Effector CD4-positive, alpha-beta T cell (primary cell): Measurements from ENCODE around the gene AGAP1.

ENCODE experiments used
- DNase-seq: peaks from one replicate; pipeline ENCODE4 v3.0.0-alpha.2; 2020

AGAP1 gene

DNA sequence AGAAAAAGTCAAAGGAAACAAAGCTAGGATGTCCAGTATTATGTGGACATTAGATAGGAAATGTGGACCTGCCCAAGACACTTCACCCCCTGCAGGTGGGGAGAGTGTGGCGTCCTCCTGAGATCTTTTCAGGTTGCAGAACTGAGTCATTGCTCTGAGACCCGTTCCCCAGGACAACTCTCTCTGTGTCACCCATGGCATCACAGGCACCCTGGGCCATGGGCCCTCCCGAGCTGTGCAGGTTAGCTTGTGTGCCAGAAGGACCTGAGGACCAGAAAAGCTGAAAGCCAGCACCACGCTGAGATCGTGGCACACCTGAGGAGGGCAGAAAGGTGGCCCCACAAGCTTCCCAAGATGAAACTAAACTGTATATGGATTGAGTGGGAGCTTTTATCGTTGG, 229.5 kb downstream of the AGAP1 start:
- no peak for DNase-seq

DNA sequence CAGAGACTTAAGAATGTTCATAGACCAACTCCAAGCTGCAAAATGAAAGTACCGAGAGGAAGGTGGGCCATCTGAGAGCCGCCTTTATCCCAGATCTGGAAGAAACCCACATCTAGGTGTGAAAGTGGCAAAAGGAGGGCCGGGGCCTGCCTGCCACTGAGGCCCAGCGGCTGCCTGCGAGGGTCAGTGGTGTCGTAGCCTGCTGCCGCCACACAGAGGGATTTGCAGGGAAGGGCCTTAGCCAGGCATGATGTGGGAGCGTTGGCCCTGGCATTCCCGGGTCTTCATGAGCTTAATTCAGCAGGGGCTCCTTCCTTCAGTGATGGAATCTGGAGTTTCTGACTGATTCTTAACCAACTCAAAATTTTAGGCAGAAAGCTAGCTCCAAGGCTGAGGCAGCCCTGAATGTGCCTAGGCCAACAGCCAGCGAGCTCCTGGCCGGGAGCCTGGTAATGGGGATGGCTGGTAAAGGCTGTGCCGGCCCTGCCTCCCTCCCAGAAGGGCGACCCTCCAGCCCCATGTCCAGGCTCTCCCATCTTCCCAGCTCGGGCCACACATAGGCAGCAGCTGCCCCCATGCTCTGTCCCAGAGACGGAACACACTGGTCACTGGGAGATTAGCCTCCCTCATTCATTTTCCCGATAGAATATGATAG, 230.1 kb downstream of the AGAP1 start:
- DNase-seq, result no peak

DNA sequence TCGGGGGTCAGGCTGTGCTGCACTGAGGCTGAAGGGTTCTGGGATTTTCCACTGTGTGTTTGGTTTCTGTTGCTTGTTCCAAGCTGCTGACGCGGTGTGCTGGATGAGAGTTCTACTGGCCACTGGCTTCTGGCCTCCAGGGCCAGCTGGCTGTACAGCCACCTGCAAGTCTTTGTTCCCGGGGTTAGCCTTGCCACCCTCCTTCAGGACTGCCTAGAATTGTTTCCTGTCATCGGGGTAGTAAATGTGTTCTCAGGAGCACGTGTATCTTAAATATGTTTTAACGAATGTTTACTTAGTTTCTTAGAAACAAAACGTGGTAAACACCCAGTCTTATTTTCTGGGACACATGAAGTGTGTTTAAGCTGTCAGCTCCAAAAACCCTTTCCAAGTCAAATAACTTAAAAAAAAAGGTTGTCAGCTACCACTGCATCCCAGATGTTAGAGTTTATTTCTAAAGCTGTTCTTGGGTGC, 231.2 kb downstream of the AGAP1 start:
- no peak for DNase-seq

DNA sequence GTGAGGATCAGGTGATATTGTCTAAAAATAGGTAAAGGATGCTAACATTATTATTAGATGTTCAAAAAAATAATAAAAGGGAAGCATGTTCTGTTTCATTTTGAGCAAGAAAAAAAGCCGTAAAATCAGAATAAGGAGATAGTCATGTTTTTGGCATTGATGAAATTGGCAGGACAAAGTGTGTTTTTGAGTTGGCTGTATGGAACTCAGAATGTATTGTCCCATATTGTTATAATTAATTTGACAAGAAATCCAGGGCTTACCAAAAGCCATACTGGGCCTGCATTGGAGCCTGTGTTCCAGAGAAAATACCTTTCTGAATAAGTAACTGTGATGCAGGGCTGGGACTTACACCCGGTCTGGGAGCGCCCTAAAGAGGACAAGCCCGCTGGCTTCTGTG, 232.0 kb downstream of the AGAP1 start:
- DNase-seq, result no peak

DNA sequence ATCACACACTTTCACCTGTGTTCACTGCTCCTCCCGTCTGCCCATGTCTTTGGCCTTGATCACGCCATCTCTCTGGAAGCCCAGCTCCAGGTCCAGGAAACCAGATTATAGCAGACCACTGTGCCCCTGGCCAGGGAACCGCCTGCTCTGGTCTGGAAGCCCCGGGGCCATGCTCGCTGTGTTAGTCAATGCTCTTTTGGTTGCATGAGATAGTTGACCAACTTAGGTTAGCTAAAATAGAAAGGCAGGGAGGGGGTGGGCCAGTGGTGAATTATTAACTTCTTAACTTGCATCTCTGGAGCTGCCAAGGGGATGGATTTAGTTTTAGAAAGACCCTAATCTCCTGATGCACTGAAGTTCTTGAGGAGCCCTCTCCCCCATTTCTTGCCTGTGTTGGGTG, 232.7 kb downstream of the AGAP1 start:
- no peak for DNase-seq

DNA sequence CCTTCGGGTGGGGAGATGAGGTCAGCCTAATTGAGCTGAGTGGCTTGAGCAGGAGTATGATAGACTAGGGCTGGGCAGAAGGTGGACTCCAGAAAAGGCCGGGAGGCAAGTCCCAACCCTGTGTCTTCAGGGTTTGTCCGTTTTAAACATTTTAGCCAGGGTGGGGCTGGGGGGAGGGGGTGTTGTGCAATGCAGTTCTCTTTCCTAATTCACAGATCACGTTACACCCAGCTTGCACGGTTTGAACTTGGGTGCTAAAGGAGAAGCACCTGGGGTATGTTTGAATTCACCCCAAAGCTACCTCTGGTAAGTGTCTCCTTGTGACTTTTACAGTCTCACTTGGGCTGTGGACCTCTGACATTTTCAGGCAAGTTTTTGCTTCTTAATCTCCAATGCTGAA, 233.3 kb downstream of the AGAP1 start:
- DNase-seq, result no peak

DNA sequence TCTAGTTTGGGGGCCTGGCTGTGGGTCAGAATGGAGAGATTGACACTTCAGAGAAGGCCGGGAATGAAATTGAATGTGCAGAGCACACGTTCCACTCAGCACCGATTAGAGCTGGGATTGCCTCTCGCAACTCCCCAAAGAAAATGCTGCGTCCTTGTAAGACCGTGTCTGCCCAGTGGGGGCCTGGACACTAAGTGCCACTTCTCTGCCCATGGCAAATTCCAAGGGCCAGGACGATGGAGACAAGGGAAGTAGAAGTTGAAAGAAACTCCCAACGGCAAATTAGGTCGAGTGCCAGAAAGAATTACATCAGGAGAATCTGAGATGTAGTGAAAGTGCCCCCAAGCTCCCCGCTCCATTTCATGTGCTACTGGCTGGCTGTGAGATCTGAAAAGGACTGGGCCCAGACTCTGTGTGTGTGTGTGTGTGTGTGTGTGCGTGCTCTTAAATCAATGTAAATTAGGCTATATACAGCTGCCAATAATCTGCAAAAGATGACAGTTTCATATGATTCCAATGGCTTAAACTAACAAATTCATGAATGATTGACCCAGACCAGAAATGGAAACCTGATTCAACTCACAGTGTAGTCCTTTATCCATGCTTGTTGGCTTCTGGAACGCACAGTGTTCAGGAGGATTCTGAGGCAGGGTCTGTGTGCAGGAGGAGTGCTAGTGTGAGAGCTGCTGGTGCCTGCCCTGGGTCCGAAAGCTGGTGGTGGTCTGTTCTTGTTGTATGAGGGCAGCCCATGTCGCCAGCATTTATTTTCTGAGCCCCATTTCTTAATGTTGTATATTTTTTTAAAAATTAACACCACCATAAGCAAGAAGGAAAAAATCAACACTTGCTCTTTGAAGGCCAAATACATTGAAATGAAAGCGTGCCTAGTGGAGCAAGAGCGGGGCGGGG, 234.3 kb downstream of the AGAP1 start:
- no peak for DNase-seq

DNA sequence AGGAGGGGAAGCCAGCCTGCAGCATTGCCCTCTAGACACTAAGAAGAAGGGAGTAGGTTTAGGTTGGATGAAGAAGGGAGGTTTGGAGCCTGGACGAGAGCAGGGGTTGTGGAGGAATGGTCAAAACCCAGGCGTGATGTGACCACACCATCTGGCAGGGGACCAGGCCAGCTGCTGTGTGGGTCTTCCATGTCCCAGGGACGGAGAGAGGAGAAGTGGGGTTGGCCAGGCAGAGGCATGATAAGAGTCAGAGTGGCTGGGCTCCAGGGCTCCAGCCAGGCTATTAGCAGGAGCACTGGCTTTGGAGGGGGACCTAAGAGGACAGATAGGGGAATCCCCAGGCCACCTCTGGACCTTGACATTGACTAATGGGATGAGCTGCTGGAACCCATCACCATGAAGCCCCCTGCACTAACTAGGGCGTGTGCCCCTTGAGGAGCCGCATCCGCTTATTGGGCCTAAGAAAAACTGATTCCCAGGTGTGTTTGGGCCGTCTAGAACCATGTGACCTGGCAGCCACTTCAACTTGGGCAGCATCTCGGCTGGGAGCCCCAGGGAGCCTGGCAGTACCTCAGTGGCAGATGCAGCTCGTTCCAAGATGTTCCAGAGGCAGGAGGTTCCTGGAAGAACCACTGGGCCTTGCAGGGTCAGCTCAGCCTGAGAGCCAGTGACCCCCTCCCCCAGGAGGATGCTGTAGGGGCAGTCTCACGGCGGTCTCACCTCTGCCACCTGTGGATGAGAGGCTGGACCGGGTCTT, 235.1 kb downstream of the AGAP1 start:
- no peak for DNase-seq

DNA sequence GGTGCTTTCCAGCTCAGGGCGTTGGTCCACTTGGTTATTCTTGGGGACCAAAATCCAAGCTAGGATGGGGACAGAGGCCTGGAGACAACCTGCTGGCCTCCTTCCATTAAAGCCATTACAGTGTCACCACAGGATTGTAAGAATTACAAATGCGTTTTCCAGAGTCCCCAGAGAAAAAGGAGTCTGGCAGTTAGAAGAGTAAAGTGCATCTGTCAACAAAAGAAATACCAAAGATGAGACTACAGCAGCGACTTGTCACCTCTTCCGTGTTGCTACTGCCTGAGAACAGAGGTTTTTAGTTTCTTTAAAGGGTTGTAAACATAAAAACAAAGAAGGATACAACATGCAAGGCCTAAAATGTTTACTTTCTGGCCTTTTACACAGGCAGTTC, 235.7 kb downstream of the AGAP1 start:
- DNase-seq, result no peak

DNA sequence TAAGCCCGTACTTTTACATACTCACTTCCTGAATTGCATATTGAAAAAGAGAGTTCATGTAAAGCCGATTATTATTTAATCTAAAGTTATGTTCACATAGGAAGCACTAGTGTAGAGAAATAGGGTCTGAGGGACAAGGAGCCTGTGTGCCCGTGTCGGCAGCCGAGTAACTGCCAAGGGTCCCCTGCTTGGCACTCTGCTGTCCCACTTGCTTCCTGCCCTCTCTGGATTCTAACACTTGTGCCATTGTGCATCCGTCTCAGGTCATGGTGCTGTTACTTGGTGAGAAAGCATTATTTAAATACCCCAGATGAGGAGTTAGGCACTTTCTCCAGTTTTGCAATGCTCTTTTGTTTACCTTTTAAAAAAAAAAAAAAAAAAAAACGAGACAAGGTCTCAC, 236.3 kb downstream of the AGAP1 start:
- DNase-seq, result no peak

DNA sequence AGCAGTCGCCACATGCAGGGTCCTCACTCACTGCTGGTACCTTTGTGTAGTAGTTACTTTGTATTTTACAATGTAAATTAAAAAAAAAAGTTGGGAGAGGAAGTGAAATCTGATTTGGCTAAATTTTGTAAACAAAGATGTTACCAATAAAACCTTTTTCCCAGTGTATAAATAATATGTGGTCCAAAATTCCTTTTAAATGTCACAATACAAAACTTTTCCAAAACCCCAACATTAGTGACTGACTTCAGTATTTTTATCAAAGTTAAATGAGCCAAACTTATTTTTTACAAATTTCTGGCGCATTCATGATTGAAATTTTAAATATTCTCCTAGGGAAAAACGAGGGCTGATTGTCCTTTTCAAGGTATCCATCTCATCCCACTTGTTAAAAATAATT, 239.9 kb downstream of the AGAP1 start:
- no peak for DNase-seq

DNA sequence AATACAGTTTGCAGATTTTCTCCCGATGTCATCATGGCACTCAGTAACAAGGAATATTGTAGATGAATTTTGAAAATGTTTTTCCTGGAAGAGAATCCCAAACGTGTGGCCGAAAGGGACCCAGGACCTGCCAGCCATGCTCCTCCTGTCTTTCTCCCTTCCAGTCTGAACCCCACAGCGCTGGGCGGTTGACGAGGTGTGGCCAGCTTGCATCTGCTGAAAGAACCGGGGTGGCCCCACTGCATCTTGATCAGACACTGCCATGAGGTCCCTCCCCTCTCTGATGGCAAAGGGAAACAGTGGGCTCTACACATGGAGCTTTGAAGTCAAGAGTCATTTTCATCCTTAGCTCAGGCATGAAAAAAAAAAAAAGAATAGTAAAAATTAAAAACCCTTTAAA, 240.3 kb downstream of the AGAP1 start:
- DNase-seq, result no peak

DNA sequence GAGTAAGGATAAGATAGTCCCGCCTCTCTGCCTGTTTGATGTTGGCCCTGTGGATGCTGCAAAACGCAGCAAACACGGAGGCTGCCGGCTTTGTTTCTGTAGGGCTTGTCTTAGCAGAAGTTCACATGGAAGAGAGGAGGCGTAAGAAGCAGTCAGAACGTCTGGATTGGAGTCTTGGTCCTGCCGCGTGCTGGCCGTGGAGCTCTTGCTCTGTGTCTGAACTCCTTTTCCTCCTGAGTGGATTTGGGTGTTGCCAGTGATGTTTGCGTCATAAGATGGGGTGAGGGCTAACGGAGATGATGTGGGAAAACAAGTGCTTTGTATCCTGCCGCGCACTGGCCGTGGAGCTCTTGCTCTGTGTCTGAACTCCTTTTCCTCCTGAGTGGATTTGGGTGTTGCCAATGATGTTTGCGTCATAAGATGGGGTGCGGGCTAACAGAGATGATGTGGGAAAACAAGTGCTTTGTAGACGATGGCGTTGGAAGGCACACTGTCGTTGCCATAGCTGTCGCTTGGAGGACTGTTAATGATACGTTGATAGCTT, 240.9 kb downstream of the AGAP1 start:
- DNase-seq, result no peak

DNA sequence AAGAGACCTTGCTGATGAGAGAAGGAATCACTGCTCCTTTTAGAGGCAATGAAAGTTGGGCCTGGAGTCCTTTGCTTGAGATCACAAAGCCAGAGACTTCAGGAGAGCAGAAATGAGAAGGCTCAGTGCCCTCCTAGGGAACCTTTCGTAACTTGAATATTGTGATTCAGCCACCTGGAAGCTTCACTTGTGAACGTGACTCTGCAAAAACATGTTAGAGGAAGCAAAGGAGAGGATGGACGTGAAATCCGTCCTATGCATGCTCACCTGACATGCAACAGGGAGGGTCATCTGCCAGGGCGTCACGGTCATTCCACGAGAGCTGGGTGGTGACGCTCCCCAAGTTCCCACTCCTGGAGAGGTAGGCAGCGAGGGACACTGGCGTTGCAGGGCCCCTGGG, 243.6 kb downstream of the AGAP1 start:
- no peak for DNase-seq

DNA sequence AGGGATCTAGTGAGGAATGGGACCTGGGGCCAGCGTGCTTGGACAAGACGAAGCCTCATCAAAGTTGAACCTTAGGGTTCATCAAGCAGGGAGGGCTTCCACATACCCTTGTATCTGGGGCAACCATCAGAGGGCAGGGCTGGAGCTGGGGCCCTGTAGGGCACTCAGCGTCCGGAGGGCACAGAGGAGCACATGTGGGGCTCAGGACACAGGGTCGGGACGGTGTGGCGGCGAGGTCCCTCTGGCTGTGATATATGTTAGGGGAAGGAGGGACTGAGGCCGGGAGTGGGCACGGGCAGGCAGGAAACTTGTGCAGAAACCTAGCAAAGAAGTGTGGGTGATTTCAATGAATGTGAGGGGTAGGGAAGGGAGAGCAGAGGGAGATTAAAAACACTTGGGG, 244.0 kb downstream of the AGAP1 start:
- DNase-seq, result no peak

DNA sequence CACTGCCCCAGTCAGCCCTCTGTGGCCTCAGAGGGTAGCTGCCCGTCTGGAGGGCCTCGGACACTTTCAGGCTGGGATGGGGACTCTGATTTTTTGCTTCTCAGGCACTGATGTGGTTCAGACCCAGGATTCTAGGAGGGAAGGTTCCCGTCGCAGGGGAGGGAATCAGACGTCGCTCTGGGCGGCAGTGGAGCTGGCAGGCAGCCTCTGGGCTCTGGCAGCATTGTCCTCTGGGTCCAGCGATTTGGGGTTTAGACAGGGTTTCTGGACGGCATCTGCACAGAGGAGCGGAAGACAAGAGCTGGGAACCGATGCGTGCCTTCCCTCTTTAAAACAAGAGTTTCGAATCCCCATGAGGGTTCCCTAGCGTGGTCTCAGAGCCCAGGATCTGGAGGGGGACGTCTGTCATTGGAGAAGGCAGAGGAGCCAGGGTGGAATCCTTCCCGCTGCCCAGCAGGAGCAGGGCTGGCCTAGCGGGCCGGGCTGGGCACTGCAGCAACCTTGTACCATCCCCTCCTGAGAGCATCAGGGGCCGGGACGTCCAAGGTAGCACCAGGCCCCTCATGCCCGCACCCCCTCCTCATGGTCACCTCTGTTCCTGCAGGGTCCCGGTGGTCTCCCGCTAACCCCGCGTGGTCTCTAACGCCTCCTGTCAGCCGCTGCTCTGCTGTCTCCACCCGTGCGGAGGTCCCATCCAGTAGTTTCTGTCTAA, 246.0 kb downstream of the AGAP1 start:
- DNase-seq, result no peak

DNA sequence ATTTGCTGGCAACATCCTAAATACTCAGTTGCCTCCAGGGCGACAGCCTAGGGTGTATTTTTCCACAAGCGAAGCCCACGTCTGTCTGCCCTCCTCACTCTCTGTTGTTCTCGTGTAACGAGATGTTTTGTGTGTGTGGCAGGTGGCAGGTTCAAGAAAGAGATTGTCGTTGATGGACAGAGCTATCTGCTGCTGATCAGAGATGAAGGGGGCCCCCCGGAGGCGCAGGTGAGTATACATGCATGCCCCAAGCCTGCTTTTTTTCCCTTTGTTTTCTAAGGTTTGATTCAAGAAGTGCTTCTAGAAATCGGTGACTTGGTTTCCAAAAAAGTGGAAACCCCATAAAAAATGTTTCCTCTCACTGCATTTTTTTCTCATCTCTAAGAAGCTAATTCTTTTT, 247.0 kb downstream of the AGAP1 start:
- DNase-seq, result no peak

DNA sequence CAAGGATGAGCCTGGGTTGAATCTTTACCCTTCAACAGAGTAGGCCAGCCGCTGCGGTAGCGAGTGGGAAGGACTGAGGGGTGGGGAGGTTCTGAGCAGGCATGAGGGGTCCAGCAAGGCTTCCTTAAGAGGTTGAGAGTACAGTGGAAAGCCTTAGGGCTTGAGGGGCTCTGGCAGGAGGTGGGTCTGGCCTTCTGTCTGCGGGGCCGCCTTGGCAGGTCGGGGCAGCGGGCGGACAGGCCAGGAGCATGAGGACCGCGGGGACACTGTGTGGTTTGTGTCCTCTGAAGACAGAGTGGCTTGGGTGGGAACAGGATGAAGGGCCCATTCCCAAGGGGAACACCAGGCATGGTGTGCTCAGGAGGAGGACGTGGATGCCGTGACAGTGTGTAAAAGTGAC, 250.3 kb downstream of the AGAP1 start:
- DNase-seq, result no peak

DNA sequence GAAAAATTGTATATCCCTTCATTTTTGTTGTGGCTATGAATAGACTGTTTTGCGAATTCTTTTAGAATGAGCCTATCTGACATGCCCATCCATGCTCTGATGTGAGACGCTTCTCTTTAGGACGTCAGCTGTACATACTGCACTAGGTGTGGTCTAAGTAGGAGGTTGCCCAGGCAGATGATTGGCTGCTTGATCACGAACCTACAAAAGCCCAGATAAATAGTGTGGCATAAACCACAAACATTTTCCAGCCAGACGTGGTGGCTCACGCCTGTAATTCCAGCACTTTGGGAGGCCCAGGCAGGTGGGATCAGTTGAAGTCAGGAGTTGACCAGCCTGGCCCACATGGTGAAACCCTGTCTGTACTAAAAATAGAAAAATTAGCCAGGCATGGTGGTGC, 251.8 kb downstream of the AGAP1 start:
- DNase-seq, result no peak

DNA sequence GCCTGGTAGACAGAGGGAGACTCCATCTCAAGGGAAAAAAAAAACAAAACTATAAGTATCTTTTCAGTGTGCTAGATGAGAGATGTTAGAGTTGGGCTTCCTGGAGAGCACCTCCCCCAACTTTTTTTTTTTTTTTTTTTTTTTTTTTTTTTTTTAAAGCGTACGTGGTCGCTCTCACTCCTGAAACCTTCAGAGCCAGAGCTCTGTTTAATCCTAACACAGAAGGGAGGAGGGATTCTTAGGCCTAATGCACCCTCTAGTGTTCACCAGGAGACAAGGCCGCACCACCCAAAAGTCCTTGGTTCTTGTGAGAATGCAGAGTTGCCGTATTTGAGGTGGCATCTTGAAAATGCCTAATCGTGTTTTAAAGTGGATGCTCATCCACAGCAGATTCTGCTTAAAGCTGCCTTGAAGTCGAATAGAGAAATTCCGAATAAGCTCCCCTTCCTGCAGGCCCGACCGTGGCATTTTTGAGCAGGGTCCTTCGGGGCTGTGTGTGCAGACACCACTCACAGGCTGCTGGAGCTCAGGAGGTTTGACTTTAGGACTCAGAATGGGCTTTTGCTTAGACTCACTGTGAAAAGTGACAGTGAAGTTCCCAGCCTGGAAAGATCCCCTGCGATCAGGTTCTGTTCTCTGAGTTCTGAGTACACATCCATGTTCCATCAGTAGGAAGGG, 252.6 kb downstream of the AGAP1 start:
- no peak for DNase-seq

DNA sequence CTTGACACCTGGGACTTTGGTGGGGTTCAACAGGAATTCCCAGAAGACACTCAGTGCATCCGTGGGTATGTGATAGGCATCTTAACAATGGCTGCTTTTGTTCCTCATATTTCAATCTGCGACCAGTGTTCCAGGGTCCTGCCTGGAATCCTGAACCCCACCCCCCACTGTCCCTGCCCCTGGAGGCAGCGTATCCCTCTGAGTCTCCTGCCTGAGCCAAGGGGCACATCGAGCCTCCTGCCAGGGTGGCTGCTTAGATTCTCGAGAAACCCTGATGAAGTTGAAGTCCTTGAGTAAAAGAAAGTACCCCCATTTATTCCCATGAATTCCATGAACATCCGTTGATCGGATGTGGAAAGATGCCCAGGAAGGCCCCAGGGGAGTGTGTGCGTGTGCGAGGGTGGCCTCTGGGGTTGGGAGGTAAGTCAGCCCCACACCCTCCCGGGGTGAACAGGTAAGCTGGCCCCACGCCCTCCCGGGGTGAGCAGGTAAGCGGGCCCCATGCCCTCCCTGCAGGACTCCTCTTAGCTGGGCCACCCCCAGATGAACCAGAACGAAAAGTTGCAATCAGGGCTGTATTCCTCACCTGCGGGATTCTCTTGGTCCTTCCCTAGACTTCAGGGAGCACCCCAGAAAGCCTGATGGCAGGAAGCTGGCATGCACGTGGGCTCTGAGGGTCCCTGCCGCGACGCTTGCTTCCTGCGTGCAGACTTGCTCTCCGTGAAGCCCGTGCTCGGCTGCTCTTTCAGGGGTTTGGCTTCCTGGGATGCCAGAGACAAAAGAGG, 253.3 kb downstream of the AGAP1 start:
- DNase-seq, result no peak
